HepG2 (cell line): Measurements from ENCODE around the gene SDK1. TPM values are rescaled to one million over a fixed set of nuclear protein-coding genes. Genes with fewer than 3 reads are reported as not detected.

Experiments used
- ATAC-seq: fragments of 200-7000 bp; cut with Tn5 transposase; 3 replicates; pipeline ENCODE4 v1.9.1; 2020; ENCODE audit warnings: mild to moderate bottlenecking, moderate library complexity
- BruUV-seq: library from RNA; stranded (reverse); fragments of 400-500 nt; replicated peaks from 2 replicates; lab custom pipeline; 2021; lab: Mats Ljungman, UMichigan
- CTCF ChIA-PET: fragments of 300-600 bp; formaldehyde crosslinking; extraction: SDS; loops from one replicate; lab custom pipeline; 2021; ENCODE audit warnings: low total read pairs, inconsistent platforms, low intra/inter-chr PET ratio; lab: Yijun Ruan, JAX
- POLR2A ChIA-PET: fragments of 350-600 bp; sonication (Branson Sonifier 250); formaldehyde crosslinking; loops from one replicate; lab custom pipeline; 2020; ENCODE audit warnings: antibody characterized with exemption, inconsistent platforms; lab: Yijun Ruan, JAX
- DNase-seq: peaks from one replicate; pipeline ENCODE4 v3.0.0-alpha.2; 2015; ENCODE audit warnings: low spot score
- FAIRE-seq: peaks from 3 replicates; lab custom pipeline; 2011; peaks lifted over from hg19 to GRCh38; lab: Jason Lieb, UNC
- H2AFZ ChIP-seq: one replicate; pipeline ENCODE4 v1.6.1; 2011; ENCODE audit warnings: low read length, inconsistent platforms
- H3K27ac ChIP-seq: fragments of 300-600 bp; 3 replicates; pipeline ENCODE4 v1.8.0; 2011; ENCODE audit warnings: mixed run types, mild to moderate bottlenecking, mixed read lengths, low read length, inconsistent platforms; ENCODE audit not compliant: insufficient read depth; ENCODE audit errors: extremely low read length
- H3K27me3 ChIP-seq, 2 experiments: fragments of 200-600 bp in 1 of 2; 2 replicates in 1 of 2; 3 replicates in 1 of 2; pipeline versions ENCODE4 v1.6.0 to v1.8.0; 2011; ENCODE audit warnings: low read length in 2 of 2, mild to moderate bottlenecking in 2 of 2, moderate library complexity in 2 of 2, inconsistent platforms in 1 of 2; ENCODE audit not compliant: insufficient read depth in 2 of 2, control insufficient read depth in 1 of 2
- H3K36me3 ChIP-seq, 2 experiments: fragments of 200-600 bp in 1 of 2; replicated peaks in 1 of 2; 2 replicates in 1 of 2; 3 replicates in 1 of 2; pipeline versions ENCODE4 v1.5.1 to v1.8.0; 2011; ENCODE audit warnings: low read length in 2 of 2, inconsistent platforms in 1 of 2; ENCODE audit not compliant: insufficient read depth in 2 of 2, control insufficient read depth in 1 of 2
- H3K4me1 ChIP-seq: 2 replicates; pipeline ENCODE4 v1.5.1; 2012; ENCODE audit warnings: low read length, inconsistent platforms; ENCODE audit not compliant: insufficient read depth
- H3K4me2 ChIP-seq: 2 replicates; pipeline ENCODE4 v1.6.0; 2011; ENCODE audit warnings: low read depth, low read length, inconsistent platforms
- H3K4me3 ChIP-seq, 3 experiments: fragments of 200-600 bp in 1 of 3; sonication (generic), shearing (Covaris generic) in 1 of 3; replicated peaks in 1 of 3; 2 replicates each; pipeline ENCODE4 v1.5.1; 2011 to 2016; ENCODE audit warnings: low read length in 3 of 3, inconsistent platforms in 2 of 3, low read depth in 2 of 3, mild to moderate bottlenecking in 2 of 3, control low read depth in 1 of 3, mixed read lengths in 1 of 3; ENCODE audit not compliant: insufficient read depth in 1 of 3
- H3K79me2 ChIP-seq: one replicate; pipeline ENCODE4 v1.6.1; 2011; ENCODE audit warnings: low read length, inconsistent platforms; ENCODE audit not compliant: insufficient read depth
- H3K9ac ChIP-seq: 2 replicates; pipeline ENCODE4 v1.6.0; 2011; ENCODE audit warnings: mild to moderate bottlenecking, low read depth, low read length, inconsistent platforms; ENCODE audit not compliant: insufficient read depth
- H3K9me3 ChIP-seq: 2 replicates; pipeline ENCODE4 v1.5.1; 2012; ENCODE audit warnings: mild to moderate bottlenecking, low read length
- H4K20me1 ChIP-seq: 2 replicates; pipeline ENCODE4 v1.6.0; 2011; ENCODE audit warnings: inconsistent platforms, mild to moderate bottlenecking, low read length, moderate library complexity; ENCODE audit not compliant: insufficient read depth
- MIER2 ChIP-seq: IDR thresholded peaks from 2 replicates; pipeline ENCODE4 v1.6.1; 2016; ENCODE audit warnings: missing biosample characterization, missing genetic modification reagents
- POLR2A ChIP-seq, 2 experiments: IDR thresholded peaks; 2 replicates each; pipeline ENCODE4 v1.6.1; 2011; ENCODE audit warnings: low read depth in 2 of 2, low read length in 2 of 2, mild to moderate bottlenecking in 1 of 2, moderate library complexity in 1 of 2; ENCODE audit not compliant: insufficient read depth in 1 of 2
- RXRA ChIP-seq: sonication (generic); formaldehyde crosslinking; IDR thresholded peaks from 2 replicates; pipeline ENCODE4 v1.5.1; 2020; ENCODE audit warnings: missing genetic modification reagents
- ZNF3 ChIP-seq: IDR thresholded peaks from 2 replicates; pipeline ENCODE4 v1.7.0; 2017; ENCODE audit warnings: inconsistent platforms
- WGBS: methylation state at CpG from one replicate; pipeline ENCODE4 v1.1.6; 2017; ENCODE audit warnings: low lambda C conversion rate; 5-methylcytosine and 5-hydroxymethylcytosine counted together
- in situ Hi-C: cut with HindIII; loops from 2 replicates; pipeline ENCODE4 v1.10.0; 2017; ENCODE audit warnings: low pct_unique_long_range_greater_than_20kb; ENCODE audit not compliant: extremely low pct_ligation_motif_present
- intact Hi-C: fragments of 100-400 bp; cut with micrococcal nuclease; formaldehyde crosslinking; loops from one replicate; pipeline ENCODE4 v1.10.0; 2022; ENCODE audit not compliant: unreplicated experiment
- polyA plus RNA-seq, 8 experiments: library from polyadenylated mRNA; depleted of rRNA in 3 of 8; stranded (reverse) in 7 of 8; unstranded in 1 of 8; fragments of >200 nt; fragmentation: Illumina TruSeq in 4 of 8; extraction: Trizol in 4 of 8; gene quantifications; 2 replicates each; pipeline versions ENCODE4 v1.2.1 to v1.2.3, GENCODE V29; 2011 to 2016; ENCODE audit warnings: low read depth in 4 of 8, missing spikeins in 1 of 8, mixed read lengths in 1 of 8; ENCODE audit not compliant: insufficient read depth in 1 of 8
- total RNA-seq, 5 experiments: library from RNA; depleted of rRNA; stranded (reverse); fragments of >200 nt; fragmentation: Illumina TruSeq; extraction: Trizol; gene quantifications; 2 replicates each; pipeline ENCODE4 v1.2.3, GENCODE V29; 2016; ENCODE audit warnings: low read depth in 1 of 5
- TF ChIP-seq, protein P1 (sequence below): sonication (generic); formaldehyde crosslinking; IDR thresholded peaks from 2 replicates; pipeline ENCODE4 v1.4.0; 2020; ENCODE audit warnings: mild to moderate bottlenecking, missing genetic modification reagents, borderline replicate concordance

Gene SDK1
- total and polyA plus RNA-seq, 2 of the 13 experiments (the other 11 are each of a cell fraction or from before 2014, with no cell fraction given) = 0.35 to 2.4 TPM

DNA sequence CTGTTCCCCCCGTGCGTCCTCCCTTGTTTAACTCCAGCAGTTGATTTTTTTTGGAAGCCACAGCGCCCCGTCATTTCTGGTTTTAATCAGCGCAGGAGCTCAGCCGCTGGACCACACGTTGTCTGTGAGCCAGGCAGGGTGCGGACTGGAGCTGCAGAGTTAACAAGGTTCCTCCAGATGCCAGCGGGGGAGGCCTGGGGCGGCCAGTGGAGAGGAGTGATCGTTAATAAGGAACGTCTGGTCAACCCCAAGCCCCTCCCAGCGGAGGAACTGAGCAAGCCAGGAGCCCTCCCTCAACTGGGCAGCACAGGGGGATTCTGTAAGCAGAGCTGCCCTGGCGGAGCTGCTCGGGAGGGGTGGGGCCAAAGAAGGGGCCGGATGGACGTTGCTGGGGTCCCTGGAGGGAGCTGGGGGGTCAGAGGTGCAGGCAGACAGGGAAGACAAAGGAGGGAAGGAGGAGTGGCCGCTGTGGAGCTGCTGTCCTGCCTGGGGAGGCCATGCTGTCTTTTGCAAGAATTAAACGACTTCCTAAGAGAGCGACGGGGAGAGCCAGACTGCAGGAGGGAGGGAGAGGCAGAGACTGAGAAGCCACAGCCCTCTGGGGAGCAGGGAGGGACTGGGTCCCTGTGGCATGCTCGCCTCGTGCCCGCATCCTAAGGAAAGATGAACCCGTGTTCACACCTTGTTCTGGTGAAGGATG, 843.9 kb downstream of the SDK1 start:
- DNase-seq = no peak
- no peaks in the 10 kb centered on the region for H3K4me1 ChIP-seq
- BruUV-seq = no TSS peak
- no peak overlapping the region for H3K4me3 ChIP-seq
- ChIA-PET CTCF (no interaction called here), POLR2A (no interaction called here)
- no peaks in the 10 kb centered on the region for H3K9me3 ChIP-seq
- WGBS = 78% methylated on average over 24 of the region's 25 CpGs
- no peak overlapping the region for H3K4me2 ChIP-seq
- H3K79me2 ChIP-seq = no peaks in the 10 kb centered on the region
- no peaks in the 10 kb centered on the region for H3K27me3 ChIP-seq
- in situ Hi-C loops (no loop called here), intact Hi-C loops (no loop called here)
- H3K27ac ChIP-seq = no peak overlapping the region
- no peaks in the 10 kb centered on the region for H4K20me1 ChIP-seq
- TF ChIP-seq ZNF3 (CRISPR knock-in tag) (no peak), MIER2 (no peak), RXRA (CRISPR knock-in tag) (no peak), POLR2A (IDR thresholded peaks at IDR 0.05; ENCODE audit: insufficient read depth in 1 of 2, low read depth in 2 of 2, low read length in 2 of 2) (no peak)
- TF ChIP-seq, protein P1, sequence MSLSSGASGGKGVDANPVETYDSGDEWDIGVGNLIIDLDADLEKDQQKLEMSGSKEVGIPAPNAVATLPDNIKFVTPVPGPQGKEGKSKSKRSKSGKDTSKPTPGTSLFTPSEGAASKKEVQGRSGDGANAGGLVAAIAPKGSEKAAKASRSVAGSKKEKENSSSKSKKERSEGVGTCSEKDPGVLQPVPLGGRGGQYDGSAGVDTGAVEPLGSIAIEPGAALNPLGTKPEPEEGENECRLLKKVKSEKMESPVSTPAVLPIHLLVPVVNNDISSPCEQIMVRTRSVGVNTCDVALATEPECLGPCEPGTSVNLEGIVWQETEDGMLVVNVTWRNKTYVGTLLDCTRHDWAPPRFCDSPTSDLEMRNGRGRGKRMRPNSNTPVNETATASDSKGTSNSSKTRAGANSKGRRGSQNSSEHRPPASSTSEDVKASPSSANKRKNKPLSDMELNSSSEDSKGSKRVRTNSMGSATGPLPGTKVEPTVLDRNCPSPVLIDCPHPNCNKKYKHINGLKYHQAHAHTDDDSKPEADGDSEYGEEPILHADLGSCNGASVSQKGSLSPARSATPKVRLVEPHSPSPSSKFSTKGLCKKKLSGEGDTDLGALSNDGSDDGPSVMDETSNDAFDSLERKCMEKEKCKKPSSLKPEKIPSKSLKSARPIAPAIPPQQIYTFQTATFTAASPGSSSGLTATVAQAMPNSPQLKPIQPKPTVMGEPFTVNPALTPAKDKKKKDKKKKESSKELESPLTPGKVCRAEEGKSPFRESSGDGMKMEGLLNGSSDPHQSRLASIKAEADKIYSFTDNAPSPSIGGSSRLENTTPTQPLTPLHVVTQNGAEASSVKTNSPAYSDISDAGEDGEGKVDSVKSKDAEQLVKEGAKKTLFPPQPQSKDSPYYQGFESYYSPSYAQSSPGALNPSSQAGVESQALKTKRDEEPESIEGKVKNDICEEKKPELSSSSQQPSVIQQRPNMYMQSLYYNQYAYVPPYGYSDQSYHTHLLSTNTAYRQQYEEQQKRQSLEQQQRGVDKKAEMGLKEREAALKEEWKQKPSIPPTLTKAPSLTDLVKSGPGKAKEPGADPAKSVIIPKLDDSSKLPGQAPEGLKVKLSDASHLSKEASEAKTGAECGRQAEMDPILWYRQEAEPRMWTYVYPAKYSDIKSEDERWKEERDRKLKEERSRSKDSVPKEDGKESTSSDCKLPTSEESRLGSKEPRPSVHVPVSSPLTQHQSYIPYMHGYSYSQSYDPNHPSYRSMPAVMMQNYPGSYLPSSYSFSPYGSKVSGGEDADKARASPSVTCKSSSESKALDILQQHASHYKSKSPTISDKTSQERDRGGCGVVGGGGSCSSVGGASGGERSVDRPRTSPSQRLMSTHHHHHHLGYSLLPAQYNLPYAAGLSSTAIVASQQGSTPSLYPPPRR = no peak
- no peak overlapping the region for H3K9ac ChIP-seq
- FAIRE-seq = no peak
- no peaks in the 10 kb centered on the region for H3K36me3 ChIP-seq
- no peak for ATAC-seq
- H2AFZ ChIP-seq = no peak overlapping the region
